SK-N-SH treated with all-trans-retinoic acid at 6 μM for 48 hours (cell line): ENCODE data around the gene AMIGO1.

Experiments
- ATAC-seq: fragments of 200-7000 bp; cut with Tn5 transposase; 3 replicates; pipeline ENCODE4 v1.9.1; 2020; ENCODE audit warnings: mild to moderate bottlenecking, moderate library complexity
- ARNTL ChIP-seq: fragments of 450-650 bp; formaldehyde crosslinking; IDR thresholded peaks from 2 replicates; pipeline ENCODE4 v1.5.0; 2020; ENCODE audit warnings: low read depth, mild to moderate bottlenecking, moderate library complexity, borderline replicate concordance
- BACH2 ChIP-seq: fragments of 250-450 bp; sonication (Bioruptor Pico); IDR thresholded peaks from 2 replicates; pipeline ENCODE4 v1.9.0; 2021; ENCODE audit warnings: mild to moderate bottlenecking, borderline replicate concordance
- CREB5 ChIP-seq: fragments of 250-450 bp; sonication (Bioruptor Pico); IDR thresholded peaks from 2 replicates; pipeline ENCODE4 v1.5.1; 2020; ENCODE audit warnings: low read depth, mild to moderate bottlenecking, moderate library complexity
- CSDC2 ChIP-seq: fragments of 250-450 bp; sonication (Bioruptor Pico); IDR thresholded peaks from 2 replicates; pipeline ENCODE4 v1.5.0; 2020; ENCODE audit warnings: mild to moderate bottlenecking, moderate library complexity
- ESRRG ChIP-seq: fragments of 250-450 bp; sonication (Bioruptor Pico); IDR thresholded peaks from 2 replicates; pipeline ENCODE4 v1.6.1; 2021; ENCODE audit warnings: mild to moderate bottlenecking
- GLIS3 ChIP-seq: fragments of 250-450 bp; sonication (Bioruptor Pico); IDR thresholded peaks from 2 replicates; pipeline ENCODE4 v1.5.0; 2020; ENCODE audit warnings: mild to moderate bottlenecking, moderate library complexity
- ISL1 ChIP-seq: fragments of 250-450 bp; sonication (Bioruptor Pico); IDR thresholded peaks from 2 replicates; pipeline ENCODE4 v2.1.2; 2022; ENCODE audit warnings: mild to moderate bottlenecking, moderate library complexity
- OSR1 ChIP-seq: fragments of 250-450 bp; sonication (Bioruptor Pico); IDR thresholded peaks from 2 replicates; pipeline ENCODE4 v1.8.0; 2022; ENCODE audit warnings: moderate library complexity, mild to moderate bottlenecking, inconsistent platforms
- PPARA ChIP-seq: fragments of 250-450 bp; sonication (Bioruptor Pico); IDR thresholded peaks from 2 replicates; pipeline ENCODE4 v1.5.0; 2020; ENCODE audit warnings: mild to moderate bottlenecking, borderline replicate concordance
- RARB ChIP-seq: fragments of 250-450 bp; sonication (Bioruptor Pico); IDR thresholded peaks from 2 replicates; pipeline ENCODE4 v1.8.0; 2021; ENCODE audit warnings: mild to moderate bottlenecking, moderate library complexity
- SNAI2 ChIP-seq: fragments of 250-450 bp; sonication (Bioruptor Pico); IDR thresholded peaks from 2 replicates; pipeline ENCODE4 v1.5.0; 2020; ENCODE audit warnings: mild to moderate bottlenecking, moderate library complexity
- TCF4 ChIP-seq: fragments of 250-450 bp; sonication (Bioruptor Pico); IDR thresholded peaks from 2 replicates; pipeline ENCODE4 v1.8.0; 2021; ENCODE audit warnings: mild to moderate bottlenecking, moderate library complexity, borderline replicate concordance
- TOX ChIP-seq: fragments of 250-450 bp; sonication (Bioruptor Pico); IDR thresholded peaks from 2 replicates; pipeline ENCODE4 v1.8.0; 2021; ENCODE audit warnings: mild to moderate bottlenecking, moderate library complexity, borderline replicate concordance
- ZC3H10 ChIP-seq: fragments of 250-450 bp; sonication (Bioruptor Pico); IDR thresholded peaks from 2 replicates; pipeline ENCODE4 v1.5.1; 2021; ENCODE audit warnings: mild to moderate bottlenecking, moderate library complexity
- ZFP3 ChIP-seq: fragments of 250-450 bp; sonication (Bioruptor Pico); IDR thresholded peaks from 2 replicates; pipeline ENCODE4 v1.5.0; 2020; ENCODE audit warnings: mild to moderate bottlenecking, moderate library complexity
- ZFP30 ChIP-seq: fragments of 450-650 bp; formaldehyde crosslinking; IDR thresholded peaks from 2 replicates; pipeline ENCODE4 v1.5.0; 2022; ENCODE audit warnings: mild to moderate bottlenecking, moderate library complexity
- ZNF565 ChIP-seq: fragments of 450-650 bp; formaldehyde crosslinking; conservative IDR thresholded peaks from 2 replicates; pipeline ENCODE4 v1.5.0; 2020; ENCODE audit warnings: low read depth, mild to moderate bottlenecking, moderate library complexity
- ZNF8 ChIP-seq: fragments of 450-650 bp; formaldehyde crosslinking; IDR thresholded peaks from 2 replicates; pipeline ENCODE4 v1.5.0; 2020; ENCODE audit warnings: mild to moderate bottlenecking, moderate library complexity
- TF ChIP-seq, protein P1 (sequence below): fragments of 250-450 bp; sonication (Bioruptor Pico); IDR thresholded peaks from 2 replicates; pipeline ENCODE4 v1.8.0; 2021; ENCODE audit warnings: low read depth, mild to moderate bottlenecking, moderate library complexity, borderline replicate concordance
- TF ChIP-seq, protein P2 (sequence below): fragments of 250-450 bp; sonication (Bioruptor Pico); IDR thresholded peaks from 2 replicates; pipeline ENCODE4 v1.8.0; 2020; ENCODE audit warnings: mild to moderate bottlenecking, moderate library complexity, borderline replicate concordance
- TF ChIP-seq, protein P3 (sequence below): fragments of 250-450 bp; sonication (Bioruptor Pico); IDR thresholded peaks from 2 replicates; pipeline ENCODE4 v1.5.1; 2021; ENCODE audit warnings: mild to moderate bottlenecking, moderate library complexity

AMIGO1 gene

DNA sequence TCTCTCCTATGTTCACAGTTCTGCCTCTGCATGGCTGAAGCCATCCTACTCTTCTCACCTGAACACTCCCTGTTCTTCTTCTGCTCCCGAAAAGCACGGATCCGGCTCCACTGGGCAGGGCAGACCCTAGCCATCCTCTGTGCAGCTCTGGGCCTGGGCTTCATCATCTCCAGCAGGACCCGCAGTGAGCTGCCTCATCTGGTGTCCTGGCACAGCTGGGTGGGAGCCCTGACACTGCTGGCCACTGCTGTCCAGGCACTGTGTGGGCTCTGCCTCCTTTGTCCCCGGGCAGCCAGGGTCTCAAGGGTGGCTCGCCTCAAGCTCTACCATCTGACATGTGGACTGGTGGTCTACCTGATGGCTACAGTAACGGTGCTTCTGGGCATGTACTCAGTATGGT, 13.8 kb downstream of the AMIGO1 start:
- no peak for TF ChIP-seq ZFP30 (CRISPR knock-in tag)
- TF ChIP-seq ARNTL (CRISPR knock-in tag), result no peak
- TF ChIP-seq TOX (CRISPR knock-in tag), result no peak
- TF ChIP-seq, protein P1, sequence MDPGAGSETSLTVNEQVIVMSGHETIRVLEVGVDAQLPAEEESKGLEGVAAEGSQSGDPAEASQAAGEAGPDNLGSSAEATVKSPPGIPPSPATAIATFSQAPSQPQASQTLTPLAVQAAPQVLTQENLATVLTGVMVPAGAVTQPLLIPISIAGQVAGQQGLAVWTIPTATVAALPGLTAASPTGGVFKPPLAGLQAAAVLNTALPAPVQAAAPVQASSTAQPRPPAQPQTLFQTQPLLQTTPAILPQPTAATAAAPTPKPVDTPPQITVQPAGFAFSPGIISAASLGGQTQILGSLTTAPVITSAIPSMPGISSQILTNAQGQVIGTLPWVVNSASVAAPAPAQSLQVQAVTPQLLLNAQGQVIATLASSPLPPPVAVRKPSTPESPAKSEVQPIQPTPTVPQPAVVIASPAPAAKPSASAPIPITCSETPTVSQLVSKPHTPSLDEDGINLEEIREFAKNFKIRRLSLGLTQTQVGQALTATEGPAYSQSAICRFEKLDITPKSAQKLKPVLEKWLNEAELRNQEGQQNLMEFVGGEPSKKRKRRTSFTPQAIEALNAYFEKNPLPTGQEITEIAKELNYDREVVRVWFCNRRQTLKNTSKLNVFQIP, result no peak
- no peak for TF ChIP-seq ZNF565
- no peak for TF ChIP-seq ZNF8 (CRISPR knock-in tag)
- TF ChIP-seq OSR1 (CRISPR knock-in tag), result no peak
- no peak for TF ChIP-seq CREB5
- TF ChIP-seq ESRRG (CRISPR knock-in tag), result no peak
- TF ChIP-seq BACH2 (CRISPR knock-in tag), result no peak
- TF ChIP-seq, protein P2, sequence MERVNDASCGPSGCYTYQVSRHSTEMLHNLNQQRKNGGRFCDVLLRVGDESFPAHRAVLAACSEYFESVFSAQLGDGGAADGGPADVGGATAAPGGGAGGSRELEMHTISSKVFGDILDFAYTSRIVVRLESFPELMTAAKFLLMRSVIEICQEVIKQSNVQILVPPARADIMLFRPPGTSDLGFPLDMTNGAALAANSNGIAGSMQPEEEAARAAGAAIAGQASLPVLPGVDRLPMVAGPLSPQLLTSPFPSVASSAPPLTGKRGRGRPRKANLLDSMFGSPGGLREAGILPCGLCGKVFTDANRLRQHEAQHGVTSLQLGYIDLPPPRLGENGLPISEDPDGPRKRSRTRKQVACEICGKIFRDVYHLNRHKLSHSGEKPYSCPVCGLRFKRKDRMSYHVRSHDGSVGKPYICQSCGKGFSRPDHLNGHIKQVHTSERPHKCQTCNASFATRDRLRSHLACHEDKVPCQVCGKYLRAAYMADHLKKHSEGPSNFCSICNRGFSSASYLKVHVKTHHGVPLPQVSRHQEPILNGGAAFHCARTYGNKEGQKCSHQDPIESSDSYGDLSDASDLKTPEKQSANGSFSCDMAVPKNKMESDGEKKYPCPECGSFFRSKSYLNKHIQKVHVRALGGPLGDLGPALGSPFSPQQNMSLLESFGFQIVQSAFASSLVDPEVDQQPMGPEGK (CRISPR knock-in tag), result no peak
- no peak for ATAC-seq

GRCh38 chr1:109493805-109494539, 15.6 kb downstream of the AMIGO1 start, which contains the start of gene CYB561D1:
Gene CYB561D1 (plus strand): TSS chr1:109494094. CDS start chr1:109494140, 46 bp downstream.
- ATAC-seq, result peak; percentile 94
- peak; percentile 30; the same call in 1 of the 2 replicates for TF ChIP-seq TCF4 (CRISPR knock-in tag)
- TF ChIP-seq, protein P2 (CRISPR knock-in tag), result no peak

GRCh38 chr1:109493227-109493626, 16.3 kb downstream of the AMIGO1 start:
- TF ChIP-seq ZNF8 (CRISPR knock-in tag) (no peak), OSR1 (CRISPR knock-in tag) (no peak)
- no peak for ATAC-seq

GRCh38 chr1:109492779-109493178, 16.7 kb downstream of the AMIGO1 start:
- ATAC-seq, result no peak

More at GRCh38 chr1:109492779-109493178, 16.7 kb downstream of the AMIGO1 start:
- TF ChIP-seq PPARA (CRISPR knock-in tag), result no peak
- no peak for TF ChIP-seq SNAI2 (CRISPR knock-in tag)
- no peak for TF ChIP-seq ARNTL (CRISPR knock-in tag)
- TF ChIP-seq, protein P1, result no peak
- TF ChIP-seq, protein P3, sequence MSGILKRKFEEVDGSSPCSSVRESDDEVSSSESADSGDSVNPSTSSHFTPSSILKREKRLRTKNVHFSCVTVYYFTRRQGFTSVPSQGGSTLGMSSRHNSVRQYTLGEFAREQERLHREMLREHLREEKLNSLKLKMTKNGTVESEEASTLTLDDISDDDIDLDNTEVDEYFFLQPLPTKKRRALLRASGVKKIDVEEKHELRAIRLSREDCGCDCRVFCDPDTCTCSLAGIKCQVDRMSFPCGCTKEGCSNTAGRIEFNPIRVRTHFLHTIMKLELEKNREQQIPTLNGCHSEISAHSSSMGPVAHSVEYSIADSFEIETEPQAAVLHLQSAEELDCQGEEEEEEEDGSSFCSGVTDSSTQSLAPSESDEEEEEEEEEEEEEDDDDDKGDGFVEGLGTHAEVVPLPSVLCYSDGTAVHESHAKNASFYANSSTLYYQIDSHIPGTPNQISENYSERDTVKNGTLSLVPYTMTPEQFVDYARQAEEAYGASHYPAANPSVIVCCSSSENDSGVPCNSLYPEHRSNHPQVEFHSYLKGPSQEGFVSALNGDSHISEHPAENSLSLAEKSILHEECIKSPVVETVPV (CRISPR knock-in tag), result no peak
- no peak for TF ChIP-seq BACH2 (CRISPR knock-in tag)
- TF ChIP-seq ESRRG (CRISPR knock-in tag), result no peak
- TF ChIP-seq CSDC2 (CRISPR knock-in tag), result no peak
- TF ChIP-seq ZFP3 (CRISPR knock-in tag), result no peak
- TF ChIP-seq ZFP30 (CRISPR knock-in tag), result no peak
- TF ChIP-seq, protein P2 (CRISPR knock-in tag), result no peak
- no peak for TF ChIP-seq RARB (CRISPR knock-in tag)
- no peak for TF ChIP-seq GLIS3 (CRISPR knock-in tag)
- no peak for TF ChIP-seq TCF4 (CRISPR knock-in tag)
- TF ChIP-seq CREB5, result no peak
- no peak for TF ChIP-seq ZNF8 (CRISPR knock-in tag)
- no peak for TF ChIP-seq ZC3H10 (CRISPR knock-in tag)
- no peak for TF ChIP-seq ISL1
